Spleen (tissue), 7 donors: ENCODE data around the gene KMT2D.

Experiments
- CTCF ChIP-seq, 11 experiments: fragments of 200-600 bp in 7 of 11; fragments of 450-650 bp in 4 of 11; sonication (generic) in 4 of 11; IDR thresholded peaks in 8 of 11; conservative IDR thresholded peaks in 3 of 11; 1 replicate in 7 of 11; 2 replicates in 4 of 11; pipeline versions ENCODE4 v1.4.0 to v1.8.0; 2016 to 2021; ENCODE audit warnings: antibody characterized with exemption in 11 of 11, inconsistent platforms in 4 of 11, mild to moderate bottlenecking in 1 of 11
- POLR2A ChIP-seq, 3 donors: fragments of 450-650 bp; IDR thresholded peaks; one replicate each; pipeline ENCODE4 v1.5.1; 2017; ENCODE audit warnings: antibody characterized with exemption in 3 of 3, mild to moderate bottlenecking in 1 of 3
- donor health status: DM: no; HTN: no; CAD: no; lungs with moderate emphysema.
- donor health status: DM: no; HTN: no; CAD: no.
- donor health status: DM: no; HTN: no; CAD: no.

- no peak for TF ChIP-seq POLR2A (IDR thresholded peaks at IDR 0.05)
- TF ChIP-seq CTCF (IDR thresholded peaks at IDR 0.05 in 8 of 11, conservative IDR thresholded peaks at IDR 0.05 in 3 of 11), result no peak
Observed at GRCh38 chr12:49030714-49031572, 29.7 kb downstream of the KMT2D start.
